KMS-11 (cell line): ENCODE results near the gene APOOL.

Experiments
- H2AFZ ChIP-seq: fragments of 200-600 bp; sonication (generic); 2 replicates; pipeline ENCODE4 v1.6.1; 2016; ENCODE audit warnings: antibody characterized with exemption, mixed run types, low read depth
- H3K27ac ChIP-seq: fragments of 200-600 bp; sonication (generic); 2 replicates; pipeline ENCODE4 v1.6.1; 2016; ENCODE audit warnings: mild to moderate bottlenecking, mixed run types
- H3K27me3 ChIP-seq: fragments of 200-600 bp; sonication (generic); 2 replicates; pipeline ENCODE4 v1.6.1; 2017; ENCODE audit warnings: mild to moderate bottlenecking, low read depth, mixed run types, moderate library complexity; ENCODE audit not compliant: insufficient read depth
- H3K36me3 ChIP-seq: fragments of 200-600 bp; sonication (generic); 2 replicates; pipeline ENCODE4 v1.6.1; 2017; ENCODE audit warnings: mild to moderate bottlenecking, mixed run types; ENCODE audit not compliant: insufficient read depth
- H3K4me1 ChIP-seq: fragments of 200-600 bp; sonication (generic); 2 replicates; pipeline ENCODE4 v1.6.1; 2016; ENCODE audit warnings: mild to moderate bottlenecking, low read depth, mixed run types; ENCODE audit not compliant: poor library complexity, severe bottlenecking
- H3K4me2 ChIP-seq: fragments of 200-600 bp; sonication (generic); 2 replicates; pipeline ENCODE4 v1.7.0; 2016; ENCODE audit warnings: mild to moderate bottlenecking, mixed run types
- H3K4me3 ChIP-seq: fragments of 200-600 bp; sonication (generic); IDR thresholded peaks from 2 replicates; pipeline ENCODE4 v1.6.1; 2017; ENCODE audit warnings: low read depth, low read length, mixed read lengths; ENCODE audit not compliant: insufficient read depth
- H3K79me2 ChIP-seq: fragments of 200-600 bp; sonication (generic); 2 replicates; pipeline ENCODE4 v1.6.1; 2016; ENCODE audit warnings: low read depth, mixed run types; ENCODE audit not compliant: insufficient read depth
- H3K9ac ChIP-seq: fragments of 200-600 bp; sonication (generic); 2 replicates; pipeline ENCODE4 v1.6.1; 2016; ENCODE audit warnings: mild to moderate bottlenecking, mixed run types
- H4K20me1 ChIP-seq: fragments of 200-600 bp; sonication (generic); 2 replicates; pipeline ENCODE4 v1.6.1; 2016; ENCODE audit warnings: mild to moderate bottlenecking, mixed run types; ENCODE audit not compliant: insufficient read depth
- CTCF ChIP-seq: fragments of 200-600 bp; sonication (generic); conservative IDR thresholded peaks from 2 replicates; pipeline ENCODE4 v1.6.1; 2017; ENCODE audit warnings: low read depth, mild to moderate bottlenecking, antibody characterized with exemption, low read length, moderate library complexity, mixed read lengths

The APOOL gene

DNA sequence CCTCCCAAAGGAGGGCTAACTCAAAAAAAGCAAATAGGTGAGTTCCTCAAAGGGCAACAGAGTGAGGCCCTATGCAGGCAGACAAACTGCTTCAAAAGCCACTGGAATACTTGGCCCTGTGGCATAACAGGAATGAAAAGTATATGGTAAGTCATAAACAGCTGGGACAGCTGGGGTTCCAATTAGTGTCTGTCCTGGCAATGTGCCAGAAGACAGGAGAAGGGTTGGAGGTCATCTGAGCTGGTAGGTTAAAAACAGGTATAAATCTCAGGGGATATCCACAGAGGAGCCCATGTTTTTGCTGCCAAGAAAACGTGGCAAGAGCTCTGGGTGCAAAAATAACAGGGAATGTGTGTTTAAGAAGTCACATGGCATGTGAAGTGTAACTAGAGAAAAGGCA, 111.6 kb downstream of the APOOL start:
- no peak overlapping the region for H3K4me2 ChIP-seq
- H3K27me3 ChIP-seq = no peaks in the 10 kb centered on the region
- no peaks in the 10 kb centered on the region for H4K20me1 ChIP-seq
- H3K79me2 ChIP-seq = no peaks in the 10 kb centered on the region
- no peaks in the 10 kb centered on the region for H3K4me1 ChIP-seq
- no peak overlapping the region for H3K9ac ChIP-seq
- H2AFZ ChIP-seq = no peak overlapping the region
- no peaks in the 10 kb centered on the region for H3K36me3 ChIP-seq
- H3K4me3 ChIP-seq = no peak overlapping the region
- no peak for TF ChIP-seq CTCF
- no peak overlapping the region for H3K27ac ChIP-seq

- Histone ChIP-seq H3K27ac (no peak overlapping the region), H3K9ac (no peak overlapping the region), H2AFZ (no peak overlapping the region), H3K4me3 (no peak overlapping the region), H3K36me3 (no peaks in the 10 kb centered on the region), H3K79me2 (no peaks in the 10 kb centered on the region), H4K20me1 (no peaks in the 10 kb centered on the region), H3K4me1 (no peaks in the 10 kb centered on the region), H3K4me2 (no peak overlapping the region), H3K27me3 (no peaks in the 10 kb centered on the region)
- TF ChIP-seq CTCF = no peak
These were observed 132.7 kb downstream of the APOOL start for GRCh38 chrX:85136409-85136808.

DNA sequence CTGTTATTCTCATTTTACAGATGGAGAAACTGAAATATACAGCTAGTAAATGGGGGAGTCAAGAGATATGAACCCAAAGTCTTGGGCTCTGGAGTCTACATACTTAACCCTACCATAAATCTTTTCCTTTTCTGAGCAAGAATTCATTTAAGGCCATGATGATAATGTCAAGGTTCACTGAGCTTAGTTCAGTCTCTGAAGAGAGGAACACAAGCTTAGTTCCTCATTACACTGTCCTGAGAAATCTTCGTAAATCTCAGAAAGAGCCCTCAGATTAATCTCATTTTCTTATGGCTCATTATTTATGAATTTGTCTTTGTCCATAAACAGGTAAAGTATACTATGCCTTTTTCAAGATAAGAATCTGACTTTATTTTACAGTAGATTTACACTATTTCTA, 135.7 kb downstream of the APOOL start:
- Histone ChIP-seq H2AFZ (no peak overlapping the region), H3K79me2 (no peaks in the 10 kb centered on the region), H3K4me2 (no peak overlapping the region), H4K20me1 (no peaks in the 10 kb centered on the region), H3K4me3 (no peak overlapping the region), H3K27me3 (no peaks in the 10 kb centered on the region), H3K36me3 (no peaks in the 10 kb centered on the region), H3K4me1 (no peaks in the 10 kb centered on the region), H3K9ac (no peak overlapping the region), H3K27ac (no peak overlapping the region)
- TF ChIP-seq CTCF = no peak

GRCh38 chrX:85140964-85141363, 137.3 kb downstream of the APOOL start:
- Histone ChIP-seq H3K27ac (no peak overlapping the region), H3K27me3 (no peaks in the 10 kb centered on the region), H4K20me1 (no peaks in the 10 kb centered on the region), H2AFZ (no peak overlapping the region), H3K9ac (no peak overlapping the region), H3K4me1 (no peaks in the 10 kb centered on the region), H3K4me3 (no peak overlapping the region), H3K36me3 (no peaks in the 10 kb centered on the region), H3K79me2 (no peaks in the 10 kb centered on the region), H3K4me2 (no peak overlapping the region)
- no peak for TF ChIP-seq CTCF
